ENCODE data around the gene ABCB11. TPM values are rescaled to one million over a fixed set of nuclear protein-coding genes. Genes with fewer than 3 reads are reported as not detected.
A peak's percentile ranks its signal among the peaks of the same experiment; 100 is the strongest.

The ABCB11 gene
- total and polyA plus RNA-seq, 10 donors: 0.03 to 0.32 (median 0.12) TPM; not detected in 3

- TF ChIP-seq POLR2AphosphoS5 (IDR thresholded peaks at IDR 0.05) (no peak), POLR2A (IDR thresholded peaks at IDR 0.05) (no peak), CTCF (IDR thresholded peaks at IDR 0.05 in 8 of 11, conservative IDR thresholded peaks at IDR 0.05 in 3 of 11) (no peak)
- no peak overlapping the region for H3K4me3 ChIP-seq
- WGBS, 5 donors: 81 to 97% (median 86%) methylated on average over 1 of the region's 1 CpG
- H3K9me3 ChIP-seq: peaks cover 0 to 26% (median 12%) of the 10 kb centered on the region in 8 donors
- no peak for DNase-seq
- intact Hi-C loops (cut with DNase I; ENCODE audit: low total_unique reads): no loop called here
- H3K27ac ChIP-seq: no peak overlapping the region
- H3K27me3 ChIP-seq (replicated peaks in 1 of 7): no peaks in the 10 kb centered on the region
- no peaks in the 10 kb centered on the region for H3K4me1 ChIP-seq
- no peaks in the 10 kb centered on the region for H3K36me3 ChIP-seq
Measured at GRCh38 chr2:168952424-168952823, 78.7 kb downstream of the ABCB11 start.

GRCh38 chr2:168951871-168952270 lies 79.3 kb downstream of the ABCB11 start:
- DNase-seq: no peak
- intact Hi-C loops (cut with DNase I; ENCODE audit: low total_unique reads): no loop called here
- Histone ChIP-seq H3K27ac (no peak overlapping the region), H3K4me3 (no peak overlapping the region), H3K36me3 (no peaks in the 10 kb centered on the region), H3K4me1 (no peaks in the 10 kb centered on the region), H3K9me3 (peaks cover 0 to 26% (median 12%) of the 10 kb centered on the region in 8 donors), H3K27me3 (replicated peaks in 1 of 7) (no peaks in the 10 kb centered on the region)
- no peak for TF ChIP-seq POLR2A (IDR thresholded peaks at IDR 0.05)
- no peak for TF ChIP-seq CTCF (IDR thresholded peaks at IDR 0.05 in 8 of 11, conservative IDR thresholded peaks at IDR 0.05 in 3 of 11)
- no peak for TF ChIP-seq POLR2AphosphoS5 (IDR thresholded peaks at IDR 0.05)
- WGBS, 5 donors: 91 to 98% (median 93%) methylated on average over 1 of the region's 1 CpG

- H3K36me3 ChIP-seq: no peaks in the 10 kb centered on the region
- H3K4me3 ChIP-seq: no peak overlapping the region
- no peaks in the 10 kb centered on the region for H3K27me3 ChIP-seq (replicated peaks in 1 of 7)
- H3K4me1 ChIP-seq: no peaks in the 10 kb centered on the region
- intact Hi-C loops (cut with DNase I; ENCODE audit: low total_unique reads): no loop called here
- WGBS, 5 donors: 93 to 100% (median 100%) methylated on average over 1 of the region's 1 CpG
- TF ChIP-seq POLR2A (IDR thresholded peaks at IDR 0.05): no peak
- no peak for TF ChIP-seq CTCF (IDR thresholded peaks at IDR 0.05 in 8 of 11, conservative IDR thresholded peaks at IDR 0.05 in 3 of 11)
- no peak for TF ChIP-seq POLR2AphosphoS5 (IDR thresholded peaks at IDR 0.05)
- DNase-seq: no peak
- H3K27ac ChIP-seq: no peak overlapping the region
- peaks cover 0 to 22% (median 11%) of the 10 kb centered on the region in 8 donors for H3K9me3 ChIP-seq
Measured at GRCh38 chr2:168949324-168949723, 81.8 kb downstream of the ABCB11 start.

- no peaks in the 10 kb centered on the region for H3K4me1 ChIP-seq
- TF ChIP-seq CTCF (IDR thresholded peaks at IDR 0.05 in 8 of 11, conservative IDR thresholded peaks at IDR 0.05 in 3 of 11) (peak in 8 of 11 experiments; percentile 16 to 59 (median 44)), POLR2A (IDR thresholded peaks at IDR 0.05) (no peak)
- 56 to 72% (median 63%) methylated on average over 6 of the region's 6 CpGs for WGBS, 5 donors
- no peaks in the 10 kb centered on the region for H3K27me3 ChIP-seq (replicated peaks in 1 of 7)
- intact Hi-C loops (cut with DNase I; ENCODE audit: low total_unique reads): no loop called here
- H3K4me3 ChIP-seq: no peak overlapping the region
- no peak for DNase-seq
- H3K36me3 ChIP-seq: no peaks in the 10 kb centered on the region
- H3K9me3 ChIP-seq: peaks cover 0 to 20% (median 10%) of the 10 kb centered on the region in 8 donors
- no peak overlapping the region for H3K27ac ChIP-seq
Measured at GRCh38 chr2:168948621-168949212, 82.4 kb downstream of the ABCB11 start.

All from spleen (tissue), 11 donors.